Natural killer cell (primary cell): ENCODE results near the gene APOE. TPM values are rescaled to one million over a fixed set of nuclear protein-coding genes. Genes with fewer than 3 reads are reported as not detected.

Source experiments
- ATAC-seq, 3 donors: fragments of 150-1000 bp in 2 of 3; fragments of 200-7000 bp in 1 of 3; cut with Tn5 transposase; 1 replicate in 1 of 3; 2 replicates in 2 of 3; pipeline ENCODE4 v1.10.0; 2021; ENCODE audit warnings: mild to moderate bottlenecking in 2 of 3, moderate library complexity in 2 of 3
- DNase-seq, 2 donors: peaks; one replicate each; pipeline versions ENCODE4 v3.0.0 to v3.0.0-alpha.2; 2013 to 2021; ENCODE audit warnings: mixed read lengths in 1 of 2
- H3K27ac ChIP-seq: one replicate; pipeline ENCODE4 v1.5.1; 2013; ENCODE audit warnings: mild to moderate bottlenecking, low read length
- H3K27me3 ChIP-seq: one replicate; pipeline ENCODE4 v1.6.1; 2013; ENCODE audit warnings: low read length; ENCODE audit not compliant: control insufficient read depth, insufficient read depth
- H3K36me3 ChIP-seq: one replicate; pipeline ENCODE4 v1.6.1; 2013; ENCODE audit warnings: low read length; ENCODE audit not compliant: control insufficient read depth, insufficient read depth
- H3K4me1 ChIP-seq: one replicate; pipeline ENCODE4 v1.6.1; 2013; ENCODE audit warnings: low read length; ENCODE audit not compliant: control insufficient read depth, insufficient read depth
- H3K4me3 ChIP-seq: one replicate; pipeline ENCODE4 v1.5.1; 2013; ENCODE audit warnings: low read length
- H3K9me3 ChIP-seq: one replicate; pipeline ENCODE4 v1.6.1; 2013; ENCODE audit warnings: low read length; ENCODE audit not compliant: control insufficient read depth, insufficient read depth
- H3K27ac Mint-ChIP-seq, 2 donors: one replicate each; pipeline ENCODE4 v1.8.0; 2022; ENCODE audit warnings: mild to moderate bottlenecking in 2 of 2, mixed read lengths in 2 of 2, moderate library complexity in 1 of 2
- H3K27me3 Mint-ChIP-seq, 2 donors: one replicate each; pipeline ENCODE4 v1.8.0; 2022; ENCODE audit warnings: low read depth in 2 of 2, mixed read lengths in 2 of 2
- H3K36me3 Mint-ChIP-seq: one replicate; pipeline ENCODE4 v1.8.0; 2022; ENCODE audit warnings: mixed read lengths
- H3K4me1 Mint-ChIP-seq, 2 donors: one replicate each; pipeline ENCODE4 v1.8.0; 2022; ENCODE audit warnings: mixed read lengths in 2 of 2
- H3K4me3 Mint-ChIP-seq: one replicate; pipeline ENCODE4 v1.8.0; 2022; ENCODE audit warnings: mild to moderate bottlenecking, moderate library complexity, mixed read lengths
- H3K9me3 Mint-ChIP-seq, 2 donors: one replicate each; pipeline ENCODE4 v1.8.0; 2022; ENCODE audit warnings: mixed read lengths in 2 of 2
- CTCF ChIP-seq: fragments of 200-600 bp; IDR thresholded peaks from one replicate; pipeline ENCODE4 v1.8.0; 2022; ENCODE audit warnings: antibody characterized with exemption
- WGBS: methylation state at CpG from one replicate; pipeline ENCODE4 v1.1.7; 2013; ENCODE audit warnings: missing lambda C conversion rate; ENCODE audit not compliant: insufficient coverage; 5-methylcytosine and 5-hydroxymethylcytosine counted together
- intact Hi-C: fragments of 100-400 bp; cut with micrococcal nuclease; formaldehyde crosslinking; loops from one replicate; pipeline ENCODE4 v1.14.2; 2022
- total RNA-seq, 4 donors: library from RNA; stranded (reverse); fragments of 120-200 nt in 1 of 4; gene quantifications; one replicate each; pipeline versions ENCODE4 v1.2.3 to v1.2.4, GENCODE V29; 2013 to 2022

The APOE gene
- total RNA-seq, 3 donors from 2014 or later (not counting 1 experiment from before 2014, with no cell fraction given): 0.45 to 2.7 (median 1.3) TPM

- Mint-ChIP-seq H3K4me1 (peaks cover 0 to 5% of the 10 kb centered on the region in 2 donors), H3K9me3 (no peaks in the 10 kb centered on the region), H3K4me3 (no peak overlapping the region), H3K27me3 (peaks cover 2 to 11% of the 10 kb centered on the region in 2 donors), H3K27ac (no peak overlapping the region), H3K36me3 (no peaks in the 10 kb centered on the region)
- H3K36me3 ChIP-seq: no peaks in the 10 kb centered on the region
- intact Hi-C loops: no loop called here
- no peak overlapping the region for H3K27ac ChIP-seq
- peaks cover 6% of the 10 kb centered on the region for H3K4me1 ChIP-seq
- no peak for TF ChIP-seq CTCF
- no peaks in the 10 kb centered on the region for H3K9me3 ChIP-seq
- ATAC-seq (no peak), DNase-seq (no peak)
- WGBS: 88% methylated on average over 4 of the region's 4 CpGs
- no peak overlapping the region for H3K4me3 ChIP-seq
- no peaks in the 10 kb centered on the region for H3K27me3 ChIP-seq
Observed at GRCh38 chr19:44931541-44931940, 25.9 kb downstream of the APOE start.

GRCh38 chr19:44939668-44940067, 34.1 kb downstream of the APOE start:
- Histone ChIP-seq H3K36me3 (no peaks in the 10 kb centered on the region), H3K9me3 (no peaks in the 10 kb centered on the region), H3K4me3 (no peak overlapping the region), H3K27ac (no peak overlapping the region), H3K4me1 (no peaks in the 10 kb centered on the region), H3K27me3 (no peaks in the 10 kb centered on the region)
- H3K9me3 Mint-ChIP-seq: no peaks in the 10 kb centered on the region
- H3K27ac Mint-ChIP-seq: no peak overlapping the region
- H3K4me3 Mint-ChIP-seq: no peak overlapping the region
- H3K36me3 Mint-ChIP-seq: no peaks in the 10 kb centered on the region
- DNase-seq: no peak
- H3K27me3 Mint-ChIP-seq: no peaks in the 10 kb centered on the region
- no peak for TF ChIP-seq CTCF
- H3K4me1 Mint-ChIP-seq: peaks cover 0 to 5% of the 10 kb centered on the region in 2 donors
- intact Hi-C loops: no loop called here
- WGBS: 67% methylated on average over 5 of the region's 5 CpGs
- no peak for ATAC-seq

GRCh38 chr19:44942067-44942571, 36.5 kb downstream of the APOE start, which contains the start of gene APOC4:
APOC4 (plus strand) TSS chr19:44942237; CDS start chr19:44942278, 41 bp downstream.
- Mint-ChIP-seq H3K4me3 (no peak within 1 kb of the TSS), H3K36me3 (no peaks in the 10 kb centered on the region), H3K27me3 (no peaks in the 10 kb centered on the region), H3K4me1 (peaks cover 0 to 12% of the 10 kb centered on the region in 2 donors), H3K27ac (no peak within 1 kb of the TSS), H3K9me3 (no peaks in the 10 kb centered on the region)
- no peaks in the 10 kb centered on the region for H3K36me3 ChIP-seq
- no peak for TF ChIP-seq CTCF
- peaks cover 10% of the 10 kb centered on the region for H3K4me1 ChIP-seq
- H3K27ac ChIP-seq: no peak within 1 kb of the TSS
- H3K4me3 ChIP-seq: no peak within 1 kb of the TSS
- ATAC-seq (no peak), DNase-seq (no peak)
- 82% methylated on average over 14 of the region's 14 CpGs for WGBS
- no peaks in the 10 kb centered on the region for H3K27me3 ChIP-seq
- H3K9me3 ChIP-seq: no peaks in the 10 kb centered on the region
- intact Hi-C loops: no loop called here

- no peaks in the 10 kb centered on the region for H3K36me3 ChIP-seq
- H3K27ac ChIP-seq: no peak overlapping the region
- no peaks in the 10 kb centered on the region for H3K9me3 ChIP-seq
- no peaks in the 10 kb centered on the region for H3K27me3 Mint-ChIP-seq
- intact Hi-C loops: no loop called here
- H3K4me3 Mint-ChIP-seq: no peak overlapping the region
- no peaks in the 10 kb centered on the region for H3K27me3 ChIP-seq
- no peaks in the 10 kb centered on the region for H3K9me3 Mint-ChIP-seq
- H3K4me3 ChIP-seq: no peak overlapping the region
- 13% methylated on average over 10 of the region's 10 CpGs for WGBS
- DNase-seq (no peak), ATAC-seq (no peak)
- H3K27ac Mint-ChIP-seq: no peak overlapping the region
- H3K4me1 Mint-ChIP-seq: peaks cover 0 to 12% of the 10 kb centered on the region in 2 donors
- no peaks in the 10 kb centered on the region for H3K36me3 Mint-ChIP-seq
- peaks cover 10% of the 10 kb centered on the region for H3K4me1 ChIP-seq
- TF ChIP-seq CTCF: no peak
Observed at GRCh38 chr19:44943801-44944249, 38.2 kb downstream of the APOE start.
